Sigmoid colon (tissue), 4 donors: ENCODE data around the gene PRG2.

Experiments
- CTCF ChIP-seq, 4 experiments: fragments of 450-650 bp in 3 of 4; fragments of 200-600 bp in 1 of 4; IDR thresholded peaks; one replicate each; pipeline ENCODE4 v1.5.1; 2016 to 2019; ENCODE audit warnings: antibody characterized with exemption in 4 of 4, mild to moderate bottlenecking in 3 of 4, moderate library complexity in 2 of 4
- EP300 ChIP-seq, 4 donors: sonication (generic); formaldehyde crosslinking; IDR thresholded peaks; one replicate each; pipeline ENCODE4 v1.6.1; 2017; ENCODE audit warnings: antibody characterized with exemption in 4 of 4
- POLR2A ChIP-seq, 2 donors: fragments of 450-650 bp; IDR thresholded peaks; one replicate each; pipeline ENCODE4 v1.6.1; 2016; ENCODE audit warnings: antibody characterized with exemption in 2 of 2, mild to moderate bottlenecking in 2 of 2, moderate library complexity in 2 of 2
- POLR2AphosphoS5 ChIP-seq, 4 donors: sonication (generic); formaldehyde crosslinking; IDR thresholded peaks; one replicate each; pipeline ENCODE4 v1.6.1; 2017; ENCODE audit warnings: antibody characterized with exemption in 4 of 4

GRCh38 chr11:57421066-57421465, 30.6 kb upstream of the PRG2 start:
- TF ChIP-seq CTCF (IDR thresholded peaks at IDR 0.05) (no peak), POLR2AphosphoS5 (IDR thresholded peaks at IDR 0.05) (no peak), EP300 (IDR thresholded peaks at IDR 0.05) (no peak), POLR2A (IDR thresholded peaks at IDR 0.05) (no peak)
